Fibroblast of skin of right quadriceps (primary cell): ENCODE measurements around the gene SH2D5.
"Not testable (repeated sequence)": the region's sequence is repeated elsewhere in the genome, so short reads cannot be mapped to it uniquely, and the experiment has no call there.

Experiments used
- DNase-seq: peaks from one replicate; pipeline ENCODE4 v3.0.0-alpha.2; 2013

Gene SH2D5

GRCh38 chr1:20727746-20728316 lies 4.7 kb downstream of the SH2D5 start:
- peak; percentile 16 for DNase-seq

GRCh38 chr1:20726932-20727745 lies 5.4 kb downstream of the SH2D5 start:
- DNase-seq = no peak

- DNase-seq = no peak
Measured at GRCh38 chr1:20726118-20726911, 6.2 kb downstream of the SH2D5 start.

- peak; percentile 75 for DNase-seq
Measured at GRCh38 chr1:20725189-20726117, 7.0 kb downstream of the SH2D5 start.

DNA sequence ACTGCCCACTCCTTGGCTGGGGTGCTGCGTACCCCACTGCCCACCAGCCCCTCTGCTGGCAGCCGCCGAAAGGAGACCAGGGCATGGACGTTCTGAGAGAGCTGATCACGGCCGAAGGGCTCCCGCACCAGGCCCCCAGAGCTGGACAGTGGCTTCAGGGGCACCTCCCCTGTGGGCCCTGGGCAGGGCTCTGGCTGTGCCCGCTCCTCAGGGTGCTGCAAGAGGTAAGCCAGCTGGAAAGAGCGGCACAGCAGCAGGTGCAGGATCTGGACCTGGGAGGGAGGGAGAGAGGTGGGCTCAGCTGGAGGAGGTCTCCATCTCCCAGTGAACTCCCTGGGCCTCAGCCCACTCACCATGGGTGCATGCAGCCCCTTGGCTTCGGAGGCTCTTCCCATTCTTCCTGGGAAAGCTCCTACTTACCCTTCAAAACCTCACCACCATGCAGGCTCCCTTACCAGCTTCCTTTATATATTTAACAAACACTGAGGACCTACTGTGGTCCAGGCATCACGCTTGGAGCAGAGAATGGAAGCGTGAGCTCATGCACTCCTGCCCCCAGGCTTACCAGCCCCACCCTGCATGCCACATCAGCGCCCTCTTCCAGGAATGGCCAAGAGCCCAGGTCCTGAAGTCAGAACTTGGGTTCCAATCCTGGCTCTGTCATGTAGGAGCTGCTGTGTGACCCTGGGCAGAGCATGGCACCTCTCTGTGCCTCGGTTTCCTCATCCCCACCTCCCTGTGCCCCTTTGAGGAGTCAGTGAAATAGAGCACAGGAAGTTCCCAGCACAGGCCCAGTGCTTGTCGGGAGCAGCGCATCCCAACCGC lies 7.9 kb downstream of the SH2D5 start:
- no peak for DNase-seq

- DNase-seq = no peak
Measured at GRCh38 chr1:20723537-20724363, 8.8 kb downstream of the SH2D5 start.

DNA sequence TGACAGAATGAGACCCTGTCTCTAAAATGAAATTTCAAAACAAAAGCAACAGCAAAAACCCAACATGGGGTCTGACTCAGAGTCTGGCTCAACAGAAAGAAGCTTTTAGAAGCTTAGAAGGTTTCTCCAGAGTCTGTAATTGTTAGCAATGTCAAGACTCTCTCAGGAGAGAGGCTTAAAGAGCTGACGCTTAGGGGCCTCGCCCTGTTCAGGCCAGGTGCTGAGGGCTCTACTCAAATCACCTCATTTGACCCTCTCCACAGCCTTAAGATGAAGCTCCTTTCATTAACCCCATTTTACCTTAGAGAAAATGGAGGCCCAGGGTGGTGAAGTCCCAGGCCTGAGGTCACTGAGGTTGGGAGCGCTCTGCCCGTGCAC lies 9.4 kb downstream of the SH2D5 start:
- DNase-seq = no peak

GRCh38 chr1:20721117-20722061 lies 11.1 kb downstream of the SH2D5 start:
- DNase-seq = no peak

DNA sequence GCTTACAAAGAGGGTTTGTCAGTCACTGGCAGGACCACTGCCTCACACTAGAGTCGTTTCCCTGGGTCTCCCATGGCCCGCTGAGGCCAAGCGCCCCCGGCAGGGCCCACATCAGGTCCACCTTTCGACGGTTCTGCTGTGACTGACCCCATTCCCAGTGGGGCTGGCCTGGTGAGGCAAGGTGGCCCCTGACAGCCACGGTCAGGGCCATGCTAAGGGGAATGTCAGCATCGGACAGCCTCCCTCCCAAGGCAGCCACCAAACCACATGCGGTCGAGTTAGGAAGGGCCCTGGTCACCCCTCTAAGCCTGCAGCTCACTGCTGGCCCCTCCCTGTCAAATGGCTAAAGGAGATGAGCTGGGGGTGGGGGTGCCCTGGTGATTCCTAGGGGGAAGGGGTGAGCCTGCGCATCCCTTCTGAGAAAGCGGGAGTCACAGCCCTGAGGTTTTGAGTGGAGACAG lies 11.8 kb downstream of the SH2D5 start:
- DNase-seq = no peak

- no peak for DNase-seq
Measured at GRCh38 chr1:20719871-20720620, 12.5 kb downstream of the SH2D5 start.

DNA sequence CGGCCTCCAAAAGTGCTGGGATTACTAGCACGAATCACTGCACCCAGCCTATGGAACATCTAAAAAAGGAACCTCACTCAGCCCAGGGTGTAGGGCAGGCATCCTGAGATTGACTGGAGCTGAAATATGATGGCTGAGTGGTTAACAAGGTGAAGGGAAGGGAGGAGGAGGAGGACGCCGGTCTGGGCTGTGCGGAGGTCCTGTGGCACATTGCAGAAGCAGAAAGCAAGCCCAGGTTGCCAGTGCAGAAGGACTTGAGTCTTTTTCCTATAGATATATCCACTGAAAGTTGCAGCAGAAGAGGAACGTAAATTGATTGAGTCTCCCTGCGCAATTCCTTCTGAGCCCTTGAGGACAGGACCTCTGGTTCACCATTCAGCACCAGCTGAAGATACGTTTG lies 13.2 kb downstream of the SH2D5 start:
- DNase-seq = no peak

DNA sequence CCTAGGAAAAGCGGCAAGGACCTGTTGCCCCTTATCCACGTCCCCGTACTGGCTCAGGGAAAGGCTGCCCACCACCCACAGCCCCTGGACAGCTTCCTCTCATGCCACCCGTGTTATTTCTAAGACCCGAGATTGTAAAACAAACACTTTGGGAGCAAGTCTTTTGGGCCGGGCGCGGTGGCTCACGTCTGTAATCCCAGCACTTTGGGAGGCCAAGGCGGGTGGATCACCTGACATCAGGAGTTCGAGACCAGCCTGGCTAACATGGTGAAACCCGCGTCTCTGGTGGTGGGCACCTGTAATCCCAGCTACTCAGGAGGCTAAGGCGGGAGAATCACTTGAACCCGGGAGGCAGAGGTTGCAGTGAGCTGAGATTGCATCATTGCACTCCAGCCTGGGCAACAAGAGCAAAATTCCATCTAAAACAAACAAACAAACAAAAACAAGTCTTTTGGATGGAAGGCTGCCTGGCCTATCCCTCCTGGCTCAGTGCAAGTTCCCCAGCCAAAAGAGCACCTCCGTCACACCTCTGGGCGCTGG lies 14.1 kb downstream of the SH2D5 start:
- DNase-seq = not testable (repeated sequence)

GRCh38 chr1:20717452-20718342 lies 14.8 kb downstream of the SH2D5 start, which contains the start of gene KIF17:
Gene KIF17, minus strand, starts transcription at chr1:20718007. Its CDS starts 301 bp downstream, at chr1:20717706.
- DNase-seq = peak; percentile 64

DNA sequence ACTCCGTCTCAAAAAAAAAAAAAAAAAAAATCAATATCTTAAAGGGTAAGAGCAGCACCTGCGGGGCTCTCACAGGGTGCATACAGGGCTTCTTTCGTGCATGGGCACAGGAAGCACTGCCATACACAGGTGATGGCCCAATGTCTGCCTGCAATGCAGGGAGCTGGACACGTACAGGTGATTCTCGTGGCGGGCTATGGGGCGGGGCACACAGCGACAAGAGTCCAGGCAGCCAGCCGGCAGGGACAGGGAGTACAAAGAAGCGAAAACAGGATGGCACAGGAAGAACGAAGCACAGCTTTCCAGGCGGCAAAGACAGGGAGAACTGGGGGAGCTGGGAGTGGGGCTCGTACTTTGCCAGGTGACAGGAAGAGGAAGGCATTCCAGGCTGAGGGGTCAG lies 16.3 kb downstream of the SH2D5 start:
- DNase-seq = no peak

GRCh38 chr1:20715406-20715805 lies 17.1 kb downstream of the SH2D5 start:
- no peak for DNase-seq

- no peak for DNase-seq
Measured at GRCh38 chr1:20713440-20713839, 19.1 kb downstream of the SH2D5 start.

GRCh38 chr1:20712215-20712577 lies 20.3 kb downstream of the SH2D5 start:
- no peak for DNase-seq
